Parathyroid adenoma (tissue), 2 donors: Measurements from ENCODE around the gene ALOXE3.
A peak's percentile ranks its signal among the peaks of the same experiment; 100 is the strongest.

ENCODE experiments used
- H2AFZ ChIP-seq: fragments of 300-600 bp; sonication (generic); one replicate; pipeline ENCODE4 v1.7.0; 2017; ENCODE audit warnings: antibody characterized with exemption, mild to moderate bottlenecking
- H3K27ac ChIP-seq: fragments of 300-600 bp; sonication (generic); one replicate; pipeline ENCODE4 v1.7.0; 2017
- H3K27me3 ChIP-seq: fragments of 300-600 bp; sonication (generic); one replicate; pipeline ENCODE4 v1.7.0; 2017; ENCODE audit warnings: low read length; ENCODE audit not compliant: control insufficient read depth, insufficient read depth
- H3K36me3 ChIP-seq: fragments of 300-600 bp; sonication (generic); one replicate; pipeline ENCODE4 v1.7.0; 2017; ENCODE audit warnings: low read length; ENCODE audit not compliant: control insufficient read depth, insufficient read depth
- H3K4me1 ChIP-seq: fragments of 300-600 bp; sonication (generic); one replicate; pipeline ENCODE4 v1.7.0; 2017; ENCODE audit warnings: control low read depth
- H3K4me2 ChIP-seq: fragments of 300-600 bp; sonication (generic); one replicate; pipeline ENCODE4 v1.7.0; 2017; ENCODE audit warnings: low read length
- H3K4me3 ChIP-seq: fragments of 300-600 bp; sonication (generic); one replicate; pipeline ENCODE4 v1.7.0; 2017; ENCODE audit warnings: low read depth, low read length
- H3K79me2 ChIP-seq: fragments of 300-600 bp; sonication (generic); one replicate; pipeline ENCODE4 v1.7.0; 2017; ENCODE audit warnings: control low read depth
- H3K9ac ChIP-seq: fragments of 300-600 bp; sonication (generic); one replicate; pipeline ENCODE4 v1.7.0; 2017; ENCODE audit warnings: mild to moderate bottlenecking
- H3K9me3 ChIP-seq: fragments of 300-600 bp; sonication (generic); one replicate; pipeline ENCODE4 v1.7.0; 2017; ENCODE audit warnings: low read length; ENCODE audit not compliant: control insufficient read depth
- TF ChIP-seq, protein P1 (sequence below): fragments of 300-600 bp; sonication (generic); IDR thresholded peaks from one replicate; pipeline ENCODE4 v1.7.0; 2017; ENCODE audit warnings: antibody characterized with exemption, mild to moderate bottlenecking
- donor health status: primary hyperparathyroidism.

ALOXE3 gene

DNA sequence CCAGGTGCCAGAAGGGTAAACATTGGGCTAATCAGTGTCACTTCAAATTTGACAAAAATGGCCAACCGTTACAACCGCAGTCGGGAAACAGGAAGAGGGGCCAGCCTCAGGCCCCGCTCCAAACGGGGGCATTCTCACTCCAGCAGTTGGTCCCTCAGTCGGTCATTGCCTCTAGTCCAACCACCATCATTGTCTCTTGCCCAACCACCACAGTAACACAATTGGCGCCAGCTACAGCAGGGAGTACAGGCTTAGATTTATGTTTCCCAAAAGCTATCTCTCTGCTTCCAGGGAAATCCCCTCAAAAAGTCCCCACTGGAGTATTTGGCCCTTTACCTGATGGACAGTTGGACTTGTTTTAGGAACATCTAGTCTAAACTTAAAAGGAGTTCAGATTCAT lies 59.2 kb downstream of the ALOXE3 start:
- no peak overlapping the region for H3K4me2 ChIP-seq
- H3K4me1 ChIP-seq, result peaks cover 11% of the 10 kb centered on the region
- no peak overlapping the region for H2AFZ ChIP-seq
- H3K9ac ChIP-seq, result no peak overlapping the region
- no peaks in the 10 kb centered on the region for H3K27me3 ChIP-seq
- no peak overlapping the region for H3K27ac ChIP-seq
- H3K9me3 ChIP-seq, result no peaks in the 10 kb centered on the region
- H3K4me3 ChIP-seq, result no peak overlapping the region
- H3K36me3 ChIP-seq, result no peaks in the 10 kb centered on the region
- TF ChIP-seq, protein P1, sequence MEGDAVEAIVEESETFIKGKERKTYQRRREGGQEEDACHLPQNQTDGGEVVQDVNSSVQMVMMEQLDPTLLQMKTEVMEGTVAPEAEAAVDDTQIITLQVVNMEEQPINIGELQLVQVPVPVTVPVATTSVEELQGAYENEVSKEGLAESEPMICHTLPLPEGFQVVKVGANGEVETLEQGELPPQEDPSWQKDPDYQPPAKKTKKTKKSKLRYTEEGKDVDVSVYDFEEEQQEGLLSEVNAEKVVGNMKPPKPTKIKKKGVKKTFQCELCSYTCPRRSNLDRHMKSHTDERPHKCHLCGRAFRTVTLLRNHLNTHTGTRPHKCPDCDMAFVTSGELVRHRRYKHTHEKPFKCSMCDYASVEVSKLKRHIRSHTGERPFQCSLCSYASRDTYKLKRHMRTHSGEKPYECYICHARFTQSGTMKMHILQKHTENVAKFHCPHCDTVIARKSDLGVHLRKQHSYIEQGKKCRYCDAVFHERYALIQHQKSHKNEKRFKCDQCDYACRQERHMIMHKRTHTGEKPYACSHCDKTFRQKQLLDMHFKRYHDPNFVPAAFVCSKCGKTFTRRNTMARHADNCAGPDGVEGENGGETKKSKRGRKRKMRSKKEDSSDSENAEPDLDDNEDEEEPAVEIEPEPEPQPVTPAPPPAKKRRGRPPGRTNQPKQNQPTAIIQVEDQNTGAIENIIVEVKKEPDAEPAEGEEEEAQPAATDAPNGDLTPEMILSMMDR, result no peak
- no peaks in the 10 kb centered on the region for H3K79me2 ChIP-seq

DNA sequence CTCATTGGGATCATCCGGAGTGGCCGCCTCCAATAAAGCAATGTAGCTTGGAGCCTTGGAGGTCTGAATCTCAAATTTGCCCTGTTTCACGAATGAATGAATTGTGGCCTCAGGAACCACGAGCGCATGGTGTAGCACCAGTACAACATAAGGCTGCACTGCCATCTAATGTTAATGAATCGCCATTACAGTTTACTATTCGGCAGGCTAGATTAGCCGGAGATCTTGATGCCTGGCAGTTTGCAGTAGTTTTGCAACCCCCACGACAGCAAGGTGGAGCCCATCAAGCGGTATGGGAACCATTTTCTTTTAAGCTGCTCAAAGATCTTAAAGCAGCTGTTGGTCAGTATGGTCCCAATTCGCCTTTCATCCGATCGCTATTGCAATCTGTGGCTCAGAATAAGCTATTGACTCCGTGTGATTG lies 60.6 kb downstream of the ALOXE3 start:
- H3K9me3 ChIP-seq, result no peaks in the 10 kb centered on the region
- no peaks in the 10 kb centered on the region for H3K79me2 ChIP-seq
- TF ChIP-seq, protein P1, result peak; percentile 75
- no peaks in the 10 kb centered on the region for H3K27me3 ChIP-seq
- H3K4me2 ChIP-seq, result no peak overlapping the region
- H3K9ac ChIP-seq, result no peak overlapping the region
- peak overlapping the region; percentile 0 for H3K4me3 ChIP-seq
- H2AFZ ChIP-seq, result no peak overlapping the region
- no peaks in the 10 kb centered on the region for H3K36me3 ChIP-seq
- peaks cover 8% of the 10 kb centered on the region for H3K4me1 ChIP-seq
- H3K27ac ChIP-seq, result no peak overlapping the region

DNA sequence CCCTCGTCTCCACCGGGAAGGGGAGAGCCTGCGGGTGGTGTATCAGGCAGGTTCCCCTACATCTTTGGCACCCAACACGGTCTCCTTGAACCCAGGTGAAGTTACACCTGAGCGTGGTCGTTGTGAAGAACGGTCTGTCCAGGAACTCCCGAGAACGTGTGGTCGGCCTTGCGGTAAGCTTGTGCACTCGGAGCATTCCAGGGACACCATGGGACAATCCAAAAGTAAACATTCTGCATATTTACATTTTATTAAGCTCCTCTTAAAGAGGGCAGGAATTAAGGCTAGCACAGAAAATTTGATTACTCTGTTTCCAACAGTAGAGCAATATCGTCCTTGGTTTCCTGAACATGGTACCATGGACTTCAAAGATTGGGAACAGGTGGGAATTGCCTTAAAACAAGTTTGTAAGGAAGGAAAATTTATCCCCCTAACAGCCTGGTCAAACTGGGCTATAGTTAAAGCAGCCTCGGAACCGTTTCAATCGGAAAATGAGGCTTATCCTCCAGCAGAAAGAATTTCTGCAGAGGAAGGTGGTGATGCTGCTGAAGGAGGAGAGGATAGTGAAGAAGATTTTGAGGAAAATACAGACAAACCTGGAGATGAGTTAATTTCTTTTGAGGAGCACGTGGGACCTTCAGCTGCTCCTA lies 61.2 kb downstream of the ALOXE3 start:
- Histone ChIP-seq H2AFZ (no peak overlapping the region), H3K79me2 (no peaks in the 10 kb centered on the region), H3K4me1 (peaks cover 5% of the 10 kb centered on the region), H3K4me2 (no peak overlapping the region), H3K36me3 (no peaks in the 10 kb centered on the region), H3K9ac (no peak overlapping the region), H3K27ac (no peak overlapping the region), H3K27me3 (no peaks in the 10 kb centered on the region), H3K9me3 (no peaks in the 10 kb centered on the region), H3K4me3 (peak overlapping the region; percentile 0)
- TF ChIP-seq, protein P1, result no peak

DNA sequence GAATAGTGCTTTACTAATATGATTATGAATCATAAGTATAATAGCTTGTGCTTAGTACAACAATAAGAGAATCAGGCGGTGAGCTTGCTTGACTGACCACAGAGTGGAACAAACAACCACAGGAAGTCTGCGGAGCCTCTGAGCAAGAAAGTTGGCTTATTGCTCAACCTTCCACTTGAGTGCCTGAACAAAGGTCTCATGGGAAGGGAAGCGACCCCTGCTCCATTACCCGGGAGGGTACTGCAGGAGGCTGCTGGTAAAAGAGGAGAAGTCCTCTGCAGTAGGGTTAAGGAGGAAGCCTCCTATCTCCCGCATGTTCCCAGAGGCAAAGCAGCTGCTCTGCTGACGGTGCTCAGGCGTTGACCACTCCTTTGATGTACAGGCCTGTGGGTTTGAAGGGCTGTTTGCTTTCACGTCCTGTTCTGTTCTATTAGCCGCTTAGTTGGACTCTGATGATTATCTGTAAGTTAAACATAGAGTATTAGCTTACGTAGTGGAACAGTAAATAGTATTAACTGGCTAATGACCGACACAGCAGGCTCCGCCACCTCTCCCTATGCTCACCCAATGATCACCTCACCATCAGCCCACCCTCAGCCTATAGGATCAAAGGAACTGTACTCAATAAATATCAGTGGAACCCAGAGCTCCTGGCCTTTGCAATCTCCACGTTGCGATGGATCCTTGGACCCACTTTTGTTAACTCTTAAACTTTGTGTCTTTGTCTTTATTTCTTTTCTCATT lies 61.9 kb downstream of the ALOXE3 start:
- Histone ChIP-seq H3K4me1 (peaks cover 5% of the 10 kb centered on the region), H3K79me2 (no peaks in the 10 kb centered on the region), H3K4me3 (no peak overlapping the region), H3K9ac (no peak overlapping the region), H3K9me3 (no peaks in the 10 kb centered on the region), H3K27me3 (no peaks in the 10 kb centered on the region), H3K4me2 (no peak overlapping the region), H3K36me3 (no peaks in the 10 kb centered on the region), H2AFZ (no peak overlapping the region), H3K27ac (no peak overlapping the region)
- TF ChIP-seq, protein P1, result no peak
